Mesendoderm (in vitro differentiated cells): Measurements from ENCODE around the gene TLR6.
"Not testable (repeated sequence)": the region's sequence is repeated elsewhere in the genome, so short reads cannot be mapped to it uniquely, and the experiment has no call there.

Experiments used
- DNase-seq: peaks from one replicate; pipeline ENCODE4 v3.0.0; 2013
- H2AK5ac ChIP-seq: 2 replicates; pipeline ENCODE4 v1.6.1; 2013; ENCODE audit warnings: low read length, inconsistent platforms
- H2BK120ac ChIP-seq: 2 replicates; pipeline ENCODE4 v1.6.1; 2013; ENCODE audit warnings: low read depth, mild to moderate bottlenecking, low read length, moderate library complexity, mixed read lengths
- H2BK15ac ChIP-seq: replicated peaks from 2 replicates; pipeline ENCODE4 v1.6.1; 2013; ENCODE audit warnings: low read depth, mild to moderate bottlenecking, moderate library complexity
- H2BK5ac ChIP-seq: 2 replicates; pipeline ENCODE4 v1.6.1; 2013; ENCODE audit warnings: low read length, inconsistent platforms
- H3K18ac ChIP-seq: 2 replicates; pipeline ENCODE4 v1.6.1; 2013; ENCODE audit warnings: mild to moderate bottlenecking, low read length, mixed read lengths
- H3K23ac ChIP-seq: one replicate; pipeline ENCODE4 v1.6.1; 2013; ENCODE audit warnings: low read length
- H3K27ac ChIP-seq: 2 replicates; pipeline ENCODE4 v1.5.1; 2013; ENCODE audit warnings: low read depth, mild to moderate bottlenecking, inconsistent platforms, low read length, moderate library complexity
- H3K27me3 ChIP-seq: 2 replicates; pipeline ENCODE4 v1.6.1; 2013; ENCODE audit warnings: low read length, control low read depth, mild to moderate bottlenecking, inconsistent platforms; ENCODE audit not compliant: insufficient read depth, poor library complexity
- H3K36me3 ChIP-seq: 2 replicates; pipeline ENCODE4 v1.6.1; 2013; ENCODE audit warnings: low read length, inconsistent platforms; ENCODE audit not compliant: control insufficient read depth, insufficient read depth
- H3K4ac ChIP-seq: one replicate; pipeline ENCODE4 v1.6.1; 2013; ENCODE audit warnings: low read depth, mild to moderate bottlenecking, low read length, moderate library complexity
- H3K4me1 ChIP-seq: 2 replicates; pipeline ENCODE4 v1.6.1; 2013; ENCODE audit warnings: low read depth, low read length, inconsistent platforms; ENCODE audit not compliant: control insufficient read depth
- H3K4me2 ChIP-seq: 2 replicates; pipeline ENCODE4 v1.6.1; 2013; ENCODE audit warnings: low read length
- H3K4me3 ChIP-seq: 2 replicates; pipeline ENCODE4 v1.5.1; 2013; ENCODE audit warnings: mild to moderate bottlenecking, low read length
- H3K56ac ChIP-seq: one replicate; pipeline ENCODE4 v1.6.1; 2013; ENCODE audit warnings: low read length
- H3K79me1 ChIP-seq: 2 replicates; pipeline ENCODE4 v1.6.1; 2013; ENCODE audit warnings: low read length, inconsistent platforms
- H3K79me2 ChIP-seq: 2 replicates; pipeline ENCODE4 v1.6.1; 2013; ENCODE audit warnings: mild to moderate bottlenecking, low read length; ENCODE audit not compliant: control insufficient read depth, insufficient read depth
- H3K9ac ChIP-seq: 2 replicates; pipeline ENCODE4 v1.6.1; 2013; ENCODE audit warnings: low read length, inconsistent platforms
- H4K5ac ChIP-seq: one replicate; pipeline ENCODE4 v1.6.1; 2013; ENCODE audit warnings: low read length
- H4K8ac ChIP-seq: one replicate; pipeline ENCODE4 v1.6.1; 2013; ENCODE audit warnings: low read depth, mild to moderate bottlenecking, control low read depth, low read length, moderate library complexity
- WGBS: extraction: QIAGEN DNeasy Blood & Tissue Kit; methylation state at CpG from one replicate; pipeline ENCODE4 v1.1.7; 2013; ENCODE audit warnings: low lambda C conversion rate, missing lambda C conversion rate; ENCODE audit not compliant: insufficient coverage; ENCODE audit errors: extremely low coverage; 5-methylcytosine and 5-hydroxymethylcytosine counted together

TLR6 gene

GRCh38 chr4:38815885-38816782, 40.5 kb downstream of the TLR6 start:
- H2AK5ac ChIP-seq, result no peak overlapping the region
- no peak for DNase-seq
- no peak overlapping the region for H4K8ac ChIP-seq
- no peak overlapping the region for H3K18ac ChIP-seq
- no peak overlapping the region for H3K56ac ChIP-seq
- no peaks in the 10 kb centered on the region for H3K4me1 ChIP-seq
- no peaks in the 10 kb centered on the region for H3K27me3 ChIP-seq
- no peak overlapping the region for H3K4me2 ChIP-seq
- H2BK15ac ChIP-seq, result no peak overlapping the region
- H3K79me1 ChIP-seq, result no peaks in the 10 kb centered on the region
- H3K27ac ChIP-seq, result no peak overlapping the region
- H3K9ac ChIP-seq, result no peak overlapping the region
- no peak overlapping the region for H3K23ac ChIP-seq
- H3K79me2 ChIP-seq, result no peaks in the 10 kb centered on the region
- no peak overlapping the region for H2BK120ac ChIP-seq
- H3K4me3 ChIP-seq, result no peak overlapping the region
- no CpG with 5 or more reads among the region's 3 CpGs for WGBS
- no peak overlapping the region for H3K4ac ChIP-seq
- no peak overlapping the region for H4K5ac ChIP-seq
- H3K36me3 ChIP-seq, result no peaks in the 10 kb centered on the region
- no peak overlapping the region for H2BK5ac ChIP-seq

DNA sequence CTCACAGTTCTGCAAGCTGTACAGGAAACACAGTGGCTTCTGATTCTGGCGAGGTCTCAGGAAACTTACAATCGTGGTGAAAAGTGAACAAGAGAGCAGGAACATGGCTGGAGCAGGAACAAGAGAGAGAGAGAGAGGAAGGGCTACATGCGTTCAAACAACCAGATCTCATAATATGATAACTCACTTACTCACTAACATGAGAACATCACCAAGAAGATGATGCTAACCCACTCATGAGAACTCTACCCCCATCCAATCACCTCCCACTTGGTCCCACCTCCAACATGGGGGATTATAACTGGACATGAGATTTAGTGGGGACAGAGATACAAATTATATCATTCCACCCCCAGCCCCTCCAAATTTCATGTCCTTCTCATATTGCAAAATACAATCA, 42.2 kb downstream of the TLR6 start:
- Histone ChIP-seq H2BK15ac (no peak overlapping the region), H3K36me3 (no peaks in the 10 kb centered on the region), H3K4me2 (no peak overlapping the region), H3K4me1 (no peaks in the 10 kb centered on the region), H2AK5ac (no peak overlapping the region), H3K9ac (no peak overlapping the region), H3K56ac (no peak overlapping the region), H2BK5ac (no peak overlapping the region), H4K5ac (no peak overlapping the region), H3K4ac (no peak overlapping the region), H3K4me3 (no peak overlapping the region), H3K79me1 (no peaks in the 10 kb centered on the region), H3K79me2 (no peaks in the 10 kb centered on the region), H3K27ac (no peak overlapping the region), H3K23ac (no peak overlapping the region), H4K8ac (no peak overlapping the region), H2BK120ac (no peak overlapping the region), H3K18ac (no peak overlapping the region), H3K27me3 (no peaks in the 10 kb centered on the region)
- DNase-seq, result no peak
- WGBS, result no CpG with 5 or more reads among the region's 3 CpGs

GRCh38 chr4:38811297-38811696, 45.3 kb downstream of the TLR6 start:
- Histone ChIP-seq H3K4me1 (no peaks in the 10 kb centered on the region), H3K4me2 (no peak overlapping the region), H2BK5ac (no peak overlapping the region), H3K18ac (no peak overlapping the region), H3K36me3 (no peaks in the 10 kb centered on the region), H2BK15ac (no peak overlapping the region), H3K4ac (no peak overlapping the region), H4K5ac (no peak overlapping the region), H3K9ac (no peak overlapping the region), H3K4me3 (no peak overlapping the region), H2AK5ac (no peak overlapping the region), H3K79me2 (no peaks in the 10 kb centered on the region), H3K56ac (no peak overlapping the region), H4K8ac (no peak overlapping the region), H3K27ac (no peak overlapping the region), H2BK120ac (no peak overlapping the region), H3K79me1 (no peaks in the 10 kb centered on the region), H3K27me3 (no peaks in the 10 kb centered on the region), H3K23ac (no peak overlapping the region)
- DNase-seq, result no peak
- no CpG with 5 or more reads among the region's 6 CpGs for WGBS

GRCh38 chr4:38807462-38807861, 49.2 kb downstream of the TLR6 start:
- H3K79me2 ChIP-seq, H2BK5ac ChIP-seq, H3K4ac ChIP-seq, H2AK5ac ChIP-seq, DNase-seq, H3K4me1 ChIP-seq, H2BK15ac ChIP-seq, H3K27ac ChIP-seq, H4K8ac ChIP-seq, H3K79me1 ChIP-seq, H3K56ac ChIP-seq, H3K36me3 ChIP-seq, H3K18ac ChIP-seq, H3K27me3 ChIP-seq, H4K5ac ChIP-seq, H2BK120ac ChIP-seq, H3K4me3 ChIP-seq, H3K23ac ChIP-seq, H3K4me2 ChIP-seq, H3K9ac ChIP-seq: not testable (repeated sequence)
- WGBS, result no CpG with 5 or more reads among the region's 29 CpGs

DNA sequence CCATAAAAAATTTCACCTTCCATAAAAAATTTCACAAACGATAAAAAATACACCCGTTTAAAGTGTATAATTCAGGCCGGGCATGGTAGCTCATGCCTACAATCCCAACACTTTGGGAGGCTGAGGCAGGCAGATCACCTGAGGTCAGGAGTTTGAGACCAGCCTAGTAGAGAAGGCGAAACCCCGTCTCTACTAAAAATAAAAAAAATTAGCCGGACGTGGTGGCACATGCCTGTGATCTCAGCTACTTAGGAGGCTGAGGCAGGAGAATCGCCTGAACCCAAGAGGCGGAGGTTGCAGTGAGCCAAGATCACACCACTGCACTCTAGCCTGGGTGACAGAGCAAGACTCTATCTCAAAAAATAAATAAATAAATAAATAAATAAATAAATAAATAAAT, 50.4 kb downstream of the TLR6 start:
- H3K36me3 ChIP-seq, H3K23ac ChIP-seq, H3K4me2 ChIP-seq, H3K18ac ChIP-seq, H2BK15ac ChIP-seq, H2BK5ac ChIP-seq, H3K4me3 ChIP-seq, H3K79me1 ChIP-seq, H3K4ac ChIP-seq, H3K56ac ChIP-seq, H4K5ac ChIP-seq, H3K27me3 ChIP-seq, H3K27ac ChIP-seq, H3K79me2 ChIP-seq, H4K8ac ChIP-seq, H3K9ac ChIP-seq, H2BK120ac ChIP-seq, DNase-seq, H2AK5ac ChIP-seq, H3K4me1 ChIP-seq: not testable (repeated sequence)
- WGBS, result no CpG with 5 or more reads among the region's 9 CpGs
